Amniotic stem cell (primary cell): Measurements from ENCODE around the gene INCENP.

Experiments used
- DNase-seq: peaks from one replicate; lab custom pipeline; 2025; lab: John Stamatoyannopoulos, UW

INCENP gene

GRCh38 chr11:62141111-62142042, 17.6 kb downstream of the INCENP start:
- no peak for DNase-seq

- no peak for DNase-seq
Measured at GRCh38 chr11:62142043-62142375, 18.2 kb downstream of the INCENP start.

- no peak for DNase-seq
Measured at GRCh38 chr11:62142921-62143320, 19.1 kb downstream of the INCENP start.

- DNase-seq: no peak
Measured at GRCh38 chr11:62143727-62144126, 19.9 kb downstream of the INCENP start.

- DNase-seq: no peak
Measured at GRCh38 chr11:62144641-62145255, 20.9 kb downstream of the INCENP start.

GRCh38 chr11:62145261-62145871, 21.6 kb downstream of the INCENP start:
- DNase-seq: no peak

- DNase-seq: no peak
Measured at GRCh38 chr11:62146476-62147200, 22.8 kb downstream of the INCENP start.

- DNase-seq: no peak
Measured at GRCh38 chr11:62147545-62147944, 23.7 kb downstream of the INCENP start.

- no peak for DNase-seq
Measured at GRCh38 chr11:62148271-62148980, 24.6 kb downstream of the INCENP start.

GRCh38 chr11:62149986-62150886, 26.4 kb downstream of the INCENP start:
- no peak for DNase-seq

- DNase-seq: no peak
Measured at GRCh38 chr11:62150887-62151736, 27.3 kb downstream of the INCENP start.

GRCh38 chr11:62151737-62152102, 27.9 kb downstream of the INCENP start:
- DNase-seq: no peak

- no peak for DNase-seq
Measured at GRCh38 chr11:62152245-62153086, 28.7 kb downstream of the INCENP start.

GRCh38 chr11:62153087-62153395, 29.2 kb downstream of the INCENP start:
- no peak for DNase-seq

- DNase-seq: no peak
Measured at GRCh38 chr11:62153617-62154016, 29.8 kb downstream of the INCENP start.

- DNase-seq: no peak
Measured at GRCh38 chr11:62157603-62158002, 33.8 kb downstream of the INCENP start.

GRCh38 chr11:62166371-62166770, 42.6 kb downstream of the INCENP start:
- DNase-seq: no peak

GRCh38 chr11:62169448-62169847, 45.6 kb downstream of the INCENP start:
- DNase-seq: no peak

- no peak for DNase-seq
Measured at GRCh38 chr11:62169935-62170334, 46.1 kb downstream of the INCENP start.
